K562 (cell line): ENCODE results near the gene PGPEP1. TPM values are rescaled to one million over a fixed set of nuclear protein-coding genes. Genes with fewer than 3 reads are reported as not detected.

Experiments used
- AFF4 ChIP-seq: sonication (generic); formaldehyde crosslinking; IDR thresholded peaks from 2 replicates; pipeline ENCODE4 v1.8.0; 2023; ENCODE audit warnings: mild to moderate bottlenecking, missing genetic modification reagents
- ARNT ChIP-seq, 2 experiments: fragments of 450-650 bp; IDR thresholded peaks; 2 replicates each; pipeline ENCODE4 v1.6.1; 2016; ENCODE audit warnings: mild to moderate bottlenecking in 1 of 2
- ATF2 ChIP-seq: sonication (generic); formaldehyde crosslinking; IDR thresholded peaks from 2 replicates; pipeline ENCODE4 v1.8.1; 2022; ENCODE audit warnings: missing genetic modification reagents
- E2F6 ChIP-seq, 2 experiments: IDR thresholded peaks; 2 replicates each; pipeline ENCODE4 v1.6.1; 2011; ENCODE audit warnings: borderline replicate concordance in 1 of 2, control low read depth in 1 of 2, low read depth in 1 of 2, low read length in 1 of 2, mild to moderate bottlenecking in 1 of 2, mixed read lengths in 1 of 2, moderate library complexity in 1 of 2; ENCODE audit not compliant: insufficient read depth in 1 of 2, insufficient read length in 1 of 2, poor library complexity in 1 of 2, severe bottlenecking in 1 of 2; ENCODE audit errors: extremely low read depth in 1 of 2
- GTF2A2 ChIP-seq: IDR thresholded peaks from 2 replicates; pipeline ENCODE4 v1.6.1; 2016; ENCODE audit warnings: mild to moderate bottlenecking, missing genetic modification characterization, missing compliant biosample characterization
- MAFG ChIP-seq: fragments of 450-650 bp; conservative IDR thresholded peaks from 2 replicates; pipeline ENCODE4 v1.6.1; 2016; ENCODE audit warnings: missing genetic modification characterization, missing compliant biosample characterization
- SMARCA4 ChIP-seq: fragments of 450-650 bp; IDR thresholded peaks from 2 replicates; pipeline ENCODE4 v1.6.1; 2016
- SP2 ChIP-seq: IDR thresholded peaks from 2 replicates; pipeline ENCODE4 v1.6.1; 2011; ENCODE audit warnings: mild to moderate bottlenecking, low read depth, low read length, moderate library complexity; ENCODE audit not compliant: poor library complexity, severe bottlenecking; ENCODE audit errors: extremely low read depth
- THRA ChIP-seq: fragments of 450-650 bp; IDR thresholded peaks from 2 replicates; pipeline ENCODE4 v1.6.1; 2017; ENCODE audit warnings: mild to moderate bottlenecking, moderate library complexity
- ZNF124 ChIP-seq: sonication (generic); formaldehyde crosslinking; IDR thresholded peaks from 2 replicates; pipeline ENCODE4 v1.8.1; 2022; ENCODE audit warnings: missing genetic modification reagents
- polyA plus RNA-seq, 8 experiments: library from polyadenylated mRNA; depleted of rRNA in 4 of 8; stranded (reverse) in 5 of 8; unstranded in 3 of 8; fragments of >200 nt; fragmentation: Nextera tagmentation in 2 of 8; fragmentation: Illumina TruSeq in 1 of 8; extraction: Ambion mirVana in 2 of 8; extraction: Trizol in 1 of 8; gene quantifications; 2 replicates each; pipeline versions ENCODE4 v1.2.1 to v1.2.3, GENCODE V29; 2011 to 2014; ENCODE audit warnings: inconsistent platforms in 1 of 8, missing spikeins in 1 of 8
- total RNA-seq, 7 experiments: library from RNA; depleted of rRNA in 6 of 7; stranded (reverse); fragments of >200 nt in 6 of 7; fragmentation: Illumina TruSeq in 2 of 7; extraction: Trizol in 2 of 7; gene quantifications; 2 replicates each; pipeline versions ENCODE4 v1.2.1 to v1.2.3, GENCODE V29; 2011 to 2021; ENCODE audit warnings: low replicate concordance in 1 of 7

PGPEP1 gene
- total and polyA plus RNA-seq, 9 of the 15 experiments (the other 6 are each of a cell fraction or from before 2014, with no cell fraction given): 10.0 to 69.6 (median 33.5) TPM

- TF ChIP-seq E2F6 (IDR thresholded peaks at IDR 0.05; ENCODE audit: borderline replicate concordance in 1 of 2, extremely low read depth in 1 of 2, insufficient read depth in 1 of 2, insufficient read length in 1 of 2, low read depth in 1 of 2, low read length in 1 of 2, poor library complexity in 1 of 2, severe bottlenecking in 1 of 2) (peak in 1 of 2 experiments; percentile 56), ARNT (IDR thresholded peaks at IDR 0.05) (peak in 1 of 2 experiments; percentile 21; a peak in 1 of 4 replicates), SMARCA4 (0 out of 2 replicates have a peak, but pooled peaks have one; percentile 34), THRA (no peak), MAFG (tag) (peak; percentile 63), SP2 (peak; percentile 18), ATF2 (CRISPR knock-in tag) (no peak), GTF2A2 (no peak), ZNF124 (CRISPR knock-in tag) (no peak), AFF4 (no peak)
Measured at GRCh38 chr19:18328340-18329034, 11.9 kb upstream of the PGPEP1 start (continued).
